ENCODE data around the gene TBCEL.

The TBCEL gene

DNA sequence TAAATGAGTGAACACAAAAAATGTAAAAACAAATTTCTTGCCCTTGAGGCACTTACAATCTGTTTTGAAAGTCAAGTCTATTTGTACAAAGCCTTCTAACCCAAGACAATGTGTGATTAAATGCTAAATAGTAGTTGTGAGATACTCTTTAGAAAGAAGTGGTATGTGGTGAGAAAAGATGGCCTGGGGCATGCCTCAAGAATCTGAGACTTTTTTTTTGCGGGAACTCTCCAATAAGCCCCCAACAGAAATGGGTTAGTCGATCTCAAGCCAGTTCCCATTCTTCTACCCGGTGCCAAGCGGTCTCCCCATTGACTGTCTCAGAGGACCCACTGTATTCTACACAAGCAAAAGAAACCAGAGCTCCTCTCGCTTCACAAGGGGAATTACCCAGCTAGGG, 26.9 kb upstream of the TBCEL start:
- Histone ChIP-seq H3K23ac (ENCODE audit: low read length) (no peak overlapping the region), H3K56ac (ENCODE audit: low read length) (no peak overlapping the region), H4K5ac (ENCODE audit: low read length) (no peak overlapping the region), H3K36me3 (ENCODE audit: control insufficient read depth, insufficient read depth, low read length) (no peaks in the 10 kb centered on the region), H4K8ac (ENCODE audit: low read depth, low read length) (no peak overlapping the region), H3K27me3 (ENCODE audit: insufficient read depth, low read length, poor library complexity) (no peaks in the 10 kb centered on the region), H3K79me1 (ENCODE audit: low read length) (no peaks in the 10 kb centered on the region), H2BK120ac (ENCODE audit: low read depth, low read length) (peak overlapping the region; percentile 61), H2BK15ac (replicated peaks; ENCODE audit: low read depth) (no peak overlapping the region), H2AK5ac (ENCODE audit: low read length) (no peak overlapping the region), H3K18ac (ENCODE audit: low read length) (no peak overlapping the region), H3K4me1 (ENCODE audit: control insufficient read depth, low read depth, low read length) (peaks cover 13% of the 10 kb centered on the region), H2BK5ac (ENCODE audit: low read length) (no peak overlapping the region), H3K79me2 (ENCODE audit: control insufficient read depth, insufficient read depth, low read length) (no peaks in the 10 kb centered on the region), H3K27ac (ENCODE audit: low read depth, low read length) (peak overlapping the region; percentile 30), H3K4me3 (ENCODE audit: low read length) (no peak overlapping the region), H3K9ac (ENCODE audit: low read length) (no peak overlapping the region), H3K4me2 (ENCODE audit: low read length) (no peak overlapping the region), H3K4ac (ENCODE audit: low read depth, low read length) (no peak overlapping the region)
- DNase-seq: peak; percentile 64
- no CpG with 5 or more reads among the region's 5 CpGs for WGBS (ENCODE audit: extremely low coverage, insufficient coverage, low lambda C conversion rate)

GRCh38 chr11:120998581-120998980, 25.3 kb upstream of the TBCEL start:
- H2BK120ac ChIP-seq (ENCODE audit: low read depth, low read length): no peak overlapping the region
- no peak overlapping the region for H3K4me2 ChIP-seq (ENCODE audit: low read length)
- no peak overlapping the region for H2AK5ac ChIP-seq (ENCODE audit: low read length)
- no peak overlapping the region for H2BK15ac ChIP-seq (replicated peaks; ENCODE audit: low read depth)
- no CpG with 5 or more reads among the region's 1 CpG for WGBS (ENCODE audit: extremely low coverage, insufficient coverage, low lambda C conversion rate)
- no peaks in the 10 kb centered on the region for H3K36me3 ChIP-seq (ENCODE audit: control insufficient read depth, insufficient read depth, low read length)
- no peaks in the 10 kb centered on the region for H3K79me1 ChIP-seq (ENCODE audit: low read length)
- no peak overlapping the region for H3K23ac ChIP-seq (ENCODE audit: low read length)
- peak; percentile 85 for DNase-seq
- no peak overlapping the region for H3K4ac ChIP-seq (ENCODE audit: low read depth, low read length)
- no peak overlapping the region for H4K5ac ChIP-seq (ENCODE audit: low read length)
- H4K8ac ChIP-seq (ENCODE audit: low read depth, low read length): no peak overlapping the region
- H3K27me3 ChIP-seq (ENCODE audit: insufficient read depth, low read length, poor library complexity): no peaks in the 10 kb centered on the region
- no peak overlapping the region for H3K4me3 ChIP-seq (ENCODE audit: low read length)
- H3K56ac ChIP-seq (ENCODE audit: low read length): no peak overlapping the region
- no peaks in the 10 kb centered on the region for H3K79me2 ChIP-seq (ENCODE audit: control insufficient read depth, insufficient read depth, low read length)
- H3K4me1 ChIP-seq (ENCODE audit: control insufficient read depth, low read depth, low read length): peaks cover 6% of the 10 kb centered on the region
- no peak overlapping the region for H3K9ac ChIP-seq (ENCODE audit: low read length)
- H3K27ac ChIP-seq (ENCODE audit: low read depth, low read length): peak overlapping the region; percentile 69
- H2BK5ac ChIP-seq (ENCODE audit: low read length): no peak overlapping the region
- peak overlapping the region; percentile 11 for H3K18ac ChIP-seq (ENCODE audit: low read length)

- Histone ChIP-seq H3K56ac (ENCODE audit: low read length) (no peak overlapping the region), H3K4me1 (ENCODE audit: control insufficient read depth, low read depth, low read length) (no peaks in the 10 kb centered on the region), H3K23ac (ENCODE audit: low read length) (no peak overlapping the region), H3K27ac (ENCODE audit: low read depth, low read length) (peak overlapping the region; percentile 38), H2AK5ac (ENCODE audit: low read length) (no peak overlapping the region), H3K4ac (ENCODE audit: low read depth, low read length) (no peak overlapping the region), H2BK5ac (ENCODE audit: low read length) (no peak overlapping the region), H4K8ac (ENCODE audit: low read depth, low read length) (peak overlapping the region; percentile 86), H3K79me1 (ENCODE audit: low read length) (no peaks in the 10 kb centered on the region), H2BK15ac (replicated peaks; ENCODE audit: low read depth) (no peak overlapping the region), H3K27me3 (ENCODE audit: insufficient read depth, low read length, poor library complexity) (no peaks in the 10 kb centered on the region), H3K4me2 (ENCODE audit: low read length) (no peak overlapping the region), H3K18ac (ENCODE audit: low read length) (peak overlapping the region; percentile 92), H3K36me3 (ENCODE audit: control insufficient read depth, insufficient read depth, low read length) (no peaks in the 10 kb centered on the region), H3K4me3 (ENCODE audit: low read length) (no peak overlapping the region), H3K9ac (ENCODE audit: low read length) (no peak overlapping the region), H2BK120ac (ENCODE audit: low read depth, low read length) (peak overlapping the region; percentile 45), H4K5ac (ENCODE audit: low read length) (no peak overlapping the region), H3K79me2 (ENCODE audit: control insufficient read depth, insufficient read depth, low read length) (no peaks in the 10 kb centered on the region)
- peak; percentile 86 for DNase-seq
- WGBS (ENCODE audit: extremely low coverage, insufficient coverage, low lambda C conversion rate): no CpG with 5 or more reads among the region's 4 CpGs
These were observed 19.6 kb upstream of the TBCEL start for GRCh38 chr11:121004206-121004840.

GRCh38 chr11:121006922-121007321, 17.0 kb upstream of the TBCEL start:
- H3K27me3 ChIP-seq (ENCODE audit: insufficient read depth, low read length, poor library complexity): no peaks in the 10 kb centered on the region
- H3K23ac ChIP-seq (ENCODE audit: low read length): no peak overlapping the region
- H2BK5ac ChIP-seq (ENCODE audit: low read length): no peak overlapping the region
- no peak overlapping the region for H3K4ac ChIP-seq (ENCODE audit: low read depth, low read length)
- H3K4me2 ChIP-seq (ENCODE audit: low read length): no peak overlapping the region
- no peak overlapping the region for H2AK5ac ChIP-seq (ENCODE audit: low read length)
- H3K56ac ChIP-seq (ENCODE audit: low read length): no peak overlapping the region
- no peak overlapping the region for H3K27ac ChIP-seq (ENCODE audit: low read depth, low read length)
- H3K79me1 ChIP-seq (ENCODE audit: low read length): no peaks in the 10 kb centered on the region
- no peaks in the 10 kb centered on the region for H3K4me1 ChIP-seq (ENCODE audit: control insufficient read depth, low read depth, low read length)
- no peak overlapping the region for H3K18ac ChIP-seq (ENCODE audit: low read length)
- H4K5ac ChIP-seq (ENCODE audit: low read length): no peak overlapping the region
- no peak overlapping the region for H2BK120ac ChIP-seq (ENCODE audit: low read depth, low read length)
- DNase-seq: no peak
- H3K36me3 ChIP-seq (ENCODE audit: control insufficient read depth, insufficient read depth, low read length): no peaks in the 10 kb centered on the region
- H3K4me3 ChIP-seq (ENCODE audit: low read length): no peak overlapping the region
- no peak overlapping the region for H3K9ac ChIP-seq (ENCODE audit: low read length)
- no CpG with 5 or more reads among the region's 1 CpG for WGBS (ENCODE audit: extremely low coverage, insufficient coverage, low lambda C conversion rate)
- no peak overlapping the region for H4K8ac ChIP-seq (ENCODE audit: low read depth, low read length)
- H2BK15ac ChIP-seq (replicated peaks; ENCODE audit: low read depth): no peak overlapping the region
- H3K79me2 ChIP-seq (ENCODE audit: control insufficient read depth, insufficient read depth, low read length): no peaks in the 10 kb centered on the region

DNA sequence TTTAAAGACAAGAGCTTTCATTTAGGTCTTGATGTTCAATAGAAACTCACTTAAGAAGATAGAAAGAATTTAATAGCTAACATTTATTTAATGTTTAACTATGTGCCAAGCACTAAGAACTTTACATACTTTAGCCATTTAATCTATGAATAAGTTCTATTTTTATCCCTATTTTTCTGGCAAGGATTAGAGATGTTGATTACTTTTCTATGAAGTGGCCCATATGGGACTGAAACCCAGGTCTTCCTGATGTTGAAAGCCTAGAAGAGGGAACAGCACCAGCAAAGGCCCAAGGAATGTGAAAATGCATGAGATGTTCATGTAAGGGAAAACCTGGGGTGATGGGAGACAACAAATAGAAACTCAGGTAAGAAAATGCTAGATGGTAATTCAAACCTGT, 15.4 kb upstream of the TBCEL start:
- Histone ChIP-seq H2BK5ac (ENCODE audit: low read length) (no peak overlapping the region), H3K23ac (ENCODE audit: low read length) (no peak overlapping the region), H3K9ac (ENCODE audit: low read length) (no peak overlapping the region), H3K4me1 (ENCODE audit: control insufficient read depth, low read depth, low read length) (no peaks in the 10 kb centered on the region), H3K36me3 (ENCODE audit: control insufficient read depth, insufficient read depth, low read length) (no peaks in the 10 kb centered on the region), H3K27ac (ENCODE audit: low read depth, low read length) (no peak overlapping the region), H4K8ac (ENCODE audit: low read depth, low read length) (no peak overlapping the region), H3K4me2 (ENCODE audit: low read length) (no peak overlapping the region), H3K79me1 (ENCODE audit: low read length) (no peaks in the 10 kb centered on the region), H3K27me3 (ENCODE audit: insufficient read depth, low read length, poor library complexity) (no peaks in the 10 kb centered on the region), H3K18ac (ENCODE audit: low read length) (no peak overlapping the region), H2AK5ac (ENCODE audit: low read length) (no peak overlapping the region), H2BK15ac (replicated peaks; ENCODE audit: low read depth) (no peak overlapping the region), H4K5ac (ENCODE audit: low read length) (no peak overlapping the region), H3K56ac (ENCODE audit: low read length) (no peak overlapping the region), H3K79me2 (ENCODE audit: control insufficient read depth, insufficient read depth, low read length) (no peaks in the 10 kb centered on the region), H3K4ac (ENCODE audit: low read depth, low read length) (no peak overlapping the region), H2BK120ac (ENCODE audit: low read depth, low read length) (no peak overlapping the region), H3K4me3 (ENCODE audit: low read length) (no peak overlapping the region)
- DNase-seq: no peak

GRCh38 chr11:121012091-121012490, 11.8 kb upstream of the TBCEL start:
- Histone ChIP-seq H3K4me2 (ENCODE audit: low read length) (no peak overlapping the region), H2AK5ac (ENCODE audit: low read length) (no peak overlapping the region), H4K5ac (ENCODE audit: low read length) (no peak overlapping the region), H3K4ac (ENCODE audit: low read depth, low read length) (no peak overlapping the region), H2BK120ac (ENCODE audit: low read depth, low read length) (no peak overlapping the region), H3K23ac (ENCODE audit: low read length) (no peak overlapping the region), H3K4me1 (ENCODE audit: control insufficient read depth, low read depth, low read length) (no peaks in the 10 kb centered on the region), H3K9ac (ENCODE audit: low read length) (no peak overlapping the region), H3K79me2 (ENCODE audit: control insufficient read depth, insufficient read depth, low read length) (no peaks in the 10 kb centered on the region), H3K4me3 (ENCODE audit: low read length) (no peak overlapping the region), H2BK15ac (replicated peaks; ENCODE audit: low read depth) (no peak overlapping the region), H4K8ac (ENCODE audit: low read depth, low read length) (no peak overlapping the region), H3K27ac (ENCODE audit: low read depth, low read length) (no peak overlapping the region), H2BK5ac (ENCODE audit: low read length) (no peak overlapping the region), H3K18ac (ENCODE audit: low read length) (no peak overlapping the region), H3K36me3 (ENCODE audit: control insufficient read depth, insufficient read depth, low read length) (no peaks in the 10 kb centered on the region), H3K79me1 (ENCODE audit: low read length) (no peaks in the 10 kb centered on the region), H3K27me3 (ENCODE audit: insufficient read depth, low read length, poor library complexity) (no peaks in the 10 kb centered on the region), H3K56ac (ENCODE audit: low read length) (no peak overlapping the region)
- DNase-seq: no peak
- WGBS (ENCODE audit: extremely low coverage, insufficient coverage, low lambda C conversion rate): no CpG with 5 or more reads among the region's 1 CpG
